Chondrocyte (in vitro differentiated cells): ENCODE measurements around the gene NKD1. TPM values are rescaled to one million over a fixed set of nuclear protein-coding genes. Genes with fewer than 3 reads are reported as not detected.

Source experiments
- DNase-seq: peaks from one replicate; pipeline ENCODE4 v3.0.0; 2021; ENCODE audit warnings: mixed read lengths, low spot score
- H3K27ac Mint-ChIP-seq: one replicate; pipeline ENCODE4 v1.8.0; 2021; ENCODE audit warnings: mild to moderate bottlenecking, moderate library complexity, mixed read lengths; ENCODE audit not compliant: unreplicated experiment
- H3K27me3 Mint-ChIP-seq: 2 replicates; pipeline ENCODE4 v1.8.0; 2021; ENCODE audit warnings: low read depth, mixed read lengths
- H3K36me3 Mint-ChIP-seq: 2 replicates; pipeline ENCODE4 v1.8.0; 2021; ENCODE audit warnings: low read depth, mixed read lengths
- H3K4me1 Mint-ChIP-seq: 2 replicates; pipeline ENCODE4 v1.8.0; 2021; ENCODE audit warnings: low read depth, mild to moderate bottlenecking, mixed read lengths
- H3K4me3 Mint-ChIP-seq: one replicate; pipeline ENCODE4 v1.8.0; 2021; ENCODE audit warnings: mild to moderate bottlenecking, moderate library complexity, mixed read lengths; ENCODE audit not compliant: unreplicated experiment
- H3K9me3 Mint-ChIP-seq: 2 replicates; pipeline ENCODE4 v1.8.0; 2021; ENCODE audit warnings: low read depth, mixed read lengths
- CTCF ChIP-seq: fragments of 200-600 bp; sonication (generic); IDR thresholded peaks from 2 replicates; pipeline ENCODE4 v1.5.0; 2021; ENCODE audit warnings: antibody characterized with exemption, mild to moderate bottlenecking, moderate library complexity
- total RNA-seq: library from RNA; stranded (reverse); gene quantifications from 3 replicates; pipeline ENCODE4 v1.2.1, GENCODE V29; 2021

The NKD1 gene
- total RNA-seq, 1 donor from 2014 or later, result 8.0 TPM

- H3K27me3 Mint-ChIP-seq, result no peaks in the 10 kb centered on the region
- H3K4me1 Mint-ChIP-seq, result peaks cover 18% of the 10 kb centered on the region
- DNase-seq, result no peak
- TF ChIP-seq CTCF, result no peak
- no peak overlapping the region for H3K4me3 Mint-ChIP-seq
- H3K9me3 Mint-ChIP-seq, result no peaks in the 10 kb centered on the region
- H3K36me3 Mint-ChIP-seq, result no peaks in the 10 kb centered on the region
- no peak overlapping the region for H3K27ac Mint-ChIP-seq
Measured at GRCh38 chr16:50588276-50588675, 40.1 kb downstream of the NKD1 start.

DNA sequence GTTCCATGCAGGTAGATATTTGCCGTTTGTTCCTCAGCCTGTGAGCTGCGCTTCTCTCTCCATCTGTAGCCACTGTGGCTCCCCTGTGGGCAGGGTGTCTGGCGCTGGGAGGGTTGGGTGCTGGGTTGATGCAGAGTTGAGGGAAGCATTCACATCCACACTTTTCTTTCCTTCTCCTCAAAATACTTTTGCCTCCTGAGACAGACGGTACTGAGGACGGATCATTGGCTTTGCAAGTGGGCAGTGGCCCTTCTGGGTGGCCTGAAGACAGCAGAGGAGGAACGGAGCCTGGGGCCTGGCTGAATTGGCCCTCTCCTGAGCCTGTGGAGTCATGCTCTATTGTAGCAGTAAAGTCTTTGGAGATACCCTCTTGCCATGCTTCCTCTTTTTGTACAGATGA, 43.0 kb downstream of the NKD1 start:
- H3K36me3 Mint-ChIP-seq, result no peaks in the 10 kb centered on the region
- peak; percentile 35 for DNase-seq
- no peak overlapping the region for H3K4me3 Mint-ChIP-seq
- H3K4me1 Mint-ChIP-seq, result peaks cover 5% of the 10 kb centered on the region
- H3K9me3 Mint-ChIP-seq, result no peaks in the 10 kb centered on the region
- H3K27me3 Mint-ChIP-seq, result no peaks in the 10 kb centered on the region
- no peak for TF ChIP-seq CTCF
- no peak overlapping the region for H3K27ac Mint-ChIP-seq

GRCh38 chr16:50591800-50592771, 43.9 kb downstream of the NKD1 start:
- H3K27ac Mint-ChIP-seq, result no peak overlapping the region
- peak; percentile 44 for DNase-seq
- H3K27me3 Mint-ChIP-seq, result no peaks in the 10 kb centered on the region
- H3K9me3 Mint-ChIP-seq, result no peaks in the 10 kb centered on the region
- H3K36me3 Mint-ChIP-seq, result no peaks in the 10 kb centered on the region
- TF ChIP-seq CTCF, result no peak
- H3K4me1 Mint-ChIP-seq, result peaks cover 5% of the 10 kb centered on the region
- H3K4me3 Mint-ChIP-seq, result no peak overlapping the region

DNA sequence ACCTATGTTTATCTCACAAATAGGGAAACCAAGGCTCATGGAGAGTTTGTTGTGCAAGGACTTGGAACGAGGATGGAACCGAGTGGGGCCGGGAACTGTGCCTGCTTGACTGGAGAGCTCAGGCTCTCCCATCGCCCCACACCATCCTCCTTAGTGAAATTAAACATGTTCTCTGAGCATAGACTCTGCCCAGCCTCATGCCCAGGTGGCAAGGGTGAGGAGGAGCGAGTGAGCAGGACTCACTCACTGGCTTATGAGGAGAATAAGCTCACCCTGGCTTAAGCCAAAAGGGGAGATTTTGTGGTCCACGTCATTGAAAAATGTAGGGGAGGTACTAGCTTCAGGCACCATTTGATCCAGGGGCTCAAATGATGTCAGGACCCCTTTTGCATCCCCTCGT, 44.8 kb downstream of the NKD1 start:
- Mint-ChIP-seq H3K9me3 (no peaks in the 10 kb centered on the region), H3K36me3 (no peaks in the 10 kb centered on the region), H3K27ac (no peak overlapping the region), H3K27me3 (no peaks in the 10 kb centered on the region), H3K4me3 (no peak overlapping the region), H3K4me1 (peaks cover 5% of the 10 kb centered on the region)
- peak; percentile 38 for DNase-seq
- TF ChIP-seq CTCF, result no peak

DNA sequence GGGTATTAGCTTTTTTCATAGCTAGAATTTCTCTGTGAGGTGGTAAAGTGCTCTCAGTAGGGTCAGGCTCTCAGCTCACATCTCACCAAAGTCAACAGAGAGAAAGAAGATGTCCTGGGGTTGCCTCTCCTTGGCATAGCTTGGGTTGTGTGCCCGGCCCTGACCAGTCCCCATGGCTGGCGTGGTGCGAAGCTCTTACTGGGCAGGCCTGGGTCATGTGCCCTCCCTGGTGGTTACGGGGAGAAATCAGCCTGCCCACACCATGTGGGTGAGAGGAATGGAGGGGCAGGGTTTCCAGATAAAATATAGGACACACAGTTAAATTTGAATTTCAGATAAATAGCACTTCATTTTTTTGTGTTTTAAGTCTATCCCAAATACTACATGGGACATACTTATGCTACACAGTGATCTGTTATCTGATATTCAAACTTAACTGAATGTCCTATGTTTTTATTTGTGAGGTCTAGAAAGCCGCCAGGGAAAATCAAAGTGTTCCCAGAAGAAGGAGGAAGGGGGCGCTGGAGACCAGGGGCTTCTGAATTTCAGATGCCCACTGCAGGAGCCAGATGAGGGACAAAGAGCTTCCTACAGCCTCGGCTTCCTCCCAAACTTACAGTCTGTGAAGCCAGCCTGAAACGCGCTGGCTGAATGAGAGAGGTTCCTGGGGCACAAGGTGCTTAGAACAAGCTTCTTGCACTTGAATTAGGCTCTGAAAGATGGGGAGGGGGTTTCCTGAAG, 45.4 kb downstream of the NKD1 start:
- Mint-ChIP-seq H3K36me3 (no peaks in the 10 kb centered on the region), H3K4me3 (no peak overlapping the region), H3K9me3 (no peaks in the 10 kb centered on the region), H3K27ac (no peak overlapping the region), H3K27me3 (no peaks in the 10 kb centered on the region), H3K4me1 (peaks cover 5% of the 10 kb centered on the region)
- peak; percentile 57 for DNase-seq
- TF ChIP-seq CTCF, result peak; percentile 68
